SK-N-SH treated with all-trans-retinoic acid at 6 μM for 48 hours (cell line): Measurements from ENCODE around the gene NOD2.

ENCODE experiments used
- ATAC-seq: fragments of 200-7000 bp; cut with Tn5 transposase; 3 replicates; pipeline ENCODE4 v1.9.1; 2020; ENCODE audit warnings: mild to moderate bottlenecking, moderate library complexity
- ARNTL ChIP-seq: fragments of 450-650 bp; formaldehyde crosslinking; IDR thresholded peaks from 2 replicates; pipeline ENCODE4 v1.5.0; 2020; ENCODE audit warnings: low read depth, mild to moderate bottlenecking, moderate library complexity, borderline replicate concordance
- BACH2 ChIP-seq: fragments of 250-450 bp; sonication (Bioruptor Pico); IDR thresholded peaks from 2 replicates; pipeline ENCODE4 v1.9.0; 2021; ENCODE audit warnings: mild to moderate bottlenecking, borderline replicate concordance
- CREB5 ChIP-seq: fragments of 250-450 bp; sonication (Bioruptor Pico); IDR thresholded peaks from 2 replicates; pipeline ENCODE4 v1.5.1; 2020; ENCODE audit warnings: low read depth, mild to moderate bottlenecking, moderate library complexity
- CSDC2 ChIP-seq: fragments of 250-450 bp; sonication (Bioruptor Pico); IDR thresholded peaks from 2 replicates; pipeline ENCODE4 v1.5.0; 2020; ENCODE audit warnings: mild to moderate bottlenecking, moderate library complexity
- CSRNP3 ChIP-seq: fragments of 250-450 bp; sonication (Bioruptor Pico); IDR thresholded peaks from 2 replicates; pipeline ENCODE4 v1.5.1; 2021; ENCODE audit warnings: mild to moderate bottlenecking, moderate library complexity
- ESRRG ChIP-seq: fragments of 250-450 bp; sonication (Bioruptor Pico); IDR thresholded peaks from 2 replicates; pipeline ENCODE4 v1.6.1; 2021; ENCODE audit warnings: mild to moderate bottlenecking
- GLIS3 ChIP-seq: fragments of 250-450 bp; sonication (Bioruptor Pico); IDR thresholded peaks from 2 replicates; pipeline ENCODE4 v1.5.0; 2020; ENCODE audit warnings: mild to moderate bottlenecking, moderate library complexity
- ISL1 ChIP-seq: fragments of 250-450 bp; sonication (Bioruptor Pico); IDR thresholded peaks from 2 replicates; pipeline ENCODE4 v2.1.2; 2022; ENCODE audit warnings: mild to moderate bottlenecking, moderate library complexity
- OSR1 ChIP-seq: fragments of 250-450 bp; sonication (Bioruptor Pico); IDR thresholded peaks from 2 replicates; pipeline ENCODE4 v1.8.0; 2022; ENCODE audit warnings: moderate library complexity, mild to moderate bottlenecking, inconsistent platforms
- PATZ1 ChIP-seq: fragments of 250-450 bp; sonication (Bioruptor Pico); IDR thresholded peaks from 2 replicates; pipeline ENCODE4 v1.8.0; 2020; ENCODE audit warnings: mild to moderate bottlenecking, moderate library complexity, borderline replicate concordance
- POU6F1 ChIP-seq: fragments of 250-450 bp; sonication (Bioruptor Pico); IDR thresholded peaks from 2 replicates; pipeline ENCODE4 v1.8.0; 2021; ENCODE audit warnings: low read depth, mild to moderate bottlenecking, moderate library complexity, borderline replicate concordance
- PPARA ChIP-seq: fragments of 250-450 bp; sonication (Bioruptor Pico); IDR thresholded peaks from 2 replicates; pipeline ENCODE4 v1.5.0; 2020; ENCODE audit warnings: mild to moderate bottlenecking, borderline replicate concordance
- RARB ChIP-seq: fragments of 250-450 bp; sonication (Bioruptor Pico); IDR thresholded peaks from 2 replicates; pipeline ENCODE4 v1.8.0; 2021; ENCODE audit warnings: mild to moderate bottlenecking, moderate library complexity
- SNAI2 ChIP-seq: fragments of 250-450 bp; sonication (Bioruptor Pico); IDR thresholded peaks from 2 replicates; pipeline ENCODE4 v1.5.0; 2020; ENCODE audit warnings: mild to moderate bottlenecking, moderate library complexity
- TCF4 ChIP-seq: fragments of 250-450 bp; sonication (Bioruptor Pico); IDR thresholded peaks from 2 replicates; pipeline ENCODE4 v1.8.0; 2021; ENCODE audit warnings: mild to moderate bottlenecking, moderate library complexity, borderline replicate concordance
- ZC3H10 ChIP-seq: fragments of 250-450 bp; sonication (Bioruptor Pico); IDR thresholded peaks from 2 replicates; pipeline ENCODE4 v1.5.1; 2021; ENCODE audit warnings: mild to moderate bottlenecking, moderate library complexity
- ZFP3 ChIP-seq: fragments of 250-450 bp; sonication (Bioruptor Pico); IDR thresholded peaks from 2 replicates; pipeline ENCODE4 v1.5.0; 2020; ENCODE audit warnings: mild to moderate bottlenecking, moderate library complexity
- ZFP30 ChIP-seq: fragments of 450-650 bp; formaldehyde crosslinking; IDR thresholded peaks from 2 replicates; pipeline ENCODE4 v1.5.0; 2022; ENCODE audit warnings: mild to moderate bottlenecking, moderate library complexity
- ZNF565 ChIP-seq: fragments of 450-650 bp; formaldehyde crosslinking; conservative IDR thresholded peaks from 2 replicates; pipeline ENCODE4 v1.5.0; 2020; ENCODE audit warnings: low read depth, mild to moderate bottlenecking, moderate library complexity
- ZNF70 ChIP-seq: fragments of 450-650 bp; formaldehyde crosslinking; IDR thresholded peaks from 2 replicates; pipeline ENCODE4 v1.5.0; 2020; ENCODE audit warnings: mild to moderate bottlenecking, moderate library complexity
- ZNF8 ChIP-seq: fragments of 450-650 bp; formaldehyde crosslinking; IDR thresholded peaks from 2 replicates; pipeline ENCODE4 v1.5.0; 2020; ENCODE audit warnings: mild to moderate bottlenecking, moderate library complexity

The NOD2 gene

GRCh38 chr16:50774960-50775359 lies 81.6 kb downstream of the NOD2 start:
- ATAC-seq: no peak

GRCh38 chr16:50776037-50776436 lies 82.6 kb downstream of the NOD2 start:
- TF ChIP-seq ZNF8 (CRISPR knock-in tag) (no peak), ISL1 (CRISPR knock-in tag) (no peak), BACH2 (CRISPR knock-in tag) (no peak), CSRNP3 (no peak), GLIS3 (CRISPR knock-in tag) (no peak), ZNF565 (no peak), TCF4 (no peak), ZC3H10 (CRISPR knock-in tag) (no peak), ZNF70 (CRISPR knock-in tag) (no peak), POU6F1 (CRISPR knock-in tag) (no peak), OSR1 (CRISPR knock-in tag) (no peak), ZFP30 (CRISPR knock-in tag) (no peak), CSDC2 (no peak)
- ATAC-seq: no peak

More at GRCh38 chr16:50774960-50775359, 81.6 kb downstream of the NOD2 start:
- TF ChIP-seq PPARA (CRISPR knock-in tag) (no peak), ZFP30 (CRISPR knock-in tag) (no peak), ARNTL (CRISPR knock-in tag) (no peak), ZFP3 (no peak), OSR1 (CRISPR knock-in tag) (no peak), CSDC2 (no peak), BACH2 (CRISPR knock-in tag) (no peak), ZC3H10 (CRISPR knock-in tag) (no peak), PATZ1 (CRISPR knock-in tag) (no peak), POU6F1 (CRISPR knock-in tag) (no peak), RARB (CRISPR knock-in tag) (no peak), TCF4 (no peak), ISL1 (CRISPR knock-in tag) (no peak), CSRNP3 (no peak), ZNF8 (CRISPR knock-in tag) (no peak), ZNF70 (CRISPR knock-in tag) (no peak), ESRRG (CRISPR knock-in tag) (no peak)
- TF ChIP-seq, all 23 proteins: peak for 0

GRCh38 chr16:50778284-50779163 lies 85.1 kb downstream of the NOD2 start:
- ATAC-seq: no peak
- TF ChIP-seq CSDC2: no peak
- TF ChIP-seq ZFP3: no peak
- TF ChIP-seq ZC3H10 (CRISPR knock-in tag): no peak
- TF ChIP-seq, all 23 proteins: peak for 0

GRCh38 chr16:50781043-50781442 lies 87.6 kb downstream of the NOD2 start:
- no peak for ATAC-seq
- TF ChIP-seq SNAI2 (CRISPR knock-in tag): no peak
- TF ChIP-seq RARB (CRISPR knock-in tag): no peak
- TF ChIP-seq ARNTL (CRISPR knock-in tag): no peak
- no peak for TF ChIP-seq ESRRG (CRISPR knock-in tag)
- TF ChIP-seq OSR1 (CRISPR knock-in tag): no peak
- no peak for TF ChIP-seq CREB5 (CRISPR knock-in tag)
- TF ChIP-seq ZNF8 (CRISPR knock-in tag): no peak
- TF ChIP-seq ZC3H10 (CRISPR knock-in tag): no peak
- TF ChIP-seq POU6F1 (CRISPR knock-in tag): no peak
